ENCODE results near the gene GALNT18.
A peak's percentile ranks its signal among the peaks of the same experiment; 100 is the strongest.

The GALNT18 gene

DNA sequence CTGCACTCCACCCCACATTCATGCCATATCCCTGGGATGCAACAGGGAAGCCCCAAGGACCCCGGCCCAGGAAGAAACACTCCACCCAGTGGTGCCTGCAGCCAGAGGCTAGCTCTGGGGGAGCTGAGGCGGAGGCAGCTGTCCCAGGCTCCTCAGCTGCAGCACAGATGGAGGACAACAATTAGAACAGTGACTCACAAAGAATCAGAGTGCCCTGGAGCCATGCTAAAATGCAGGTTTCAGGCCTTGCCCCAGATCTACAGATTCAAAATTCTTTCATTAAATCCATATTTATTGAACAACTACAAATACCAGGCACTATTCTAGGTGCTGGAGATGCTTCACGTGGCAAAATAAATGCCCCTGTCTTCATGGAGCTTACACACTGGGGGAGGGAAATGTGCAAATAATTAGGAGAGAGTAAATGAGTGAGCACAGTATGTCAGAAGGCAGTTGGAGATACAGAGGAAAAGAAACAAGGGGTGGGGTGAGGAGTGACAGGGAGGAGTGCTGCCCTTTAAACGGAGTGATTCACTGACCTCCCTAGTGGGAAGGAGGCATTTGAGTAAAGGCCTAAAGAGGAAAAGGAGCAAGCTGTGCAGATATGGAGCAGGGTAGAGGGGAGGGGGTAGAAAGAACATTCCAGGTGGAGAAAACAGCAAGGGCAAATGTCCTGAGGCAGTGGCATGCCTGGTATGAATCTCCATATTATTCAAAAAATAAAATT is 195.4 kb downstream of the GALNT18 start:
- no peak for DNase-seq

DNA sequence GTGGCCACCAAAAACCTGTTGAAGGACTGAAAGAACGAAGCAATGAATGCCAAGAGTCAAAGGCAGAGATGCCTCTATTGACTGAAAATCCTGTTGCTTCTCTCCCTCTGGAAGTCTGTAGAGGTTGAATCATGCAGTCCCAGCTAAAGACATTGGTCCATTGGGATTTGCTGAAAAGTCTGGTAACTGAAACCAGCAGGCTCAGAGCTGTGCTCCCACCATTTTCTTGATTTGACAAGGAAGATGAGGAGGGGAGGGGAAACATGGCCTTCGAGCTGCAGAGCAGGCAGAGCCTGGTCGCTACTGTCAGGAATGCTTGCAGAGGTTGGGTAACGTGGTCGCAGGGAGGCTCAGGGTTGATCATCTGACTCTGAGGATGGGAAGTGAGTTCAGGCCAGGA is 196.0 kb downstream of the GALNT18 start:
- no peak for DNase-seq

- DNase-seq, result no peak
These were observed 197.1 kb downstream of the GALNT18 start for GRCh38 chr11:11424688-11425087.

DNA sequence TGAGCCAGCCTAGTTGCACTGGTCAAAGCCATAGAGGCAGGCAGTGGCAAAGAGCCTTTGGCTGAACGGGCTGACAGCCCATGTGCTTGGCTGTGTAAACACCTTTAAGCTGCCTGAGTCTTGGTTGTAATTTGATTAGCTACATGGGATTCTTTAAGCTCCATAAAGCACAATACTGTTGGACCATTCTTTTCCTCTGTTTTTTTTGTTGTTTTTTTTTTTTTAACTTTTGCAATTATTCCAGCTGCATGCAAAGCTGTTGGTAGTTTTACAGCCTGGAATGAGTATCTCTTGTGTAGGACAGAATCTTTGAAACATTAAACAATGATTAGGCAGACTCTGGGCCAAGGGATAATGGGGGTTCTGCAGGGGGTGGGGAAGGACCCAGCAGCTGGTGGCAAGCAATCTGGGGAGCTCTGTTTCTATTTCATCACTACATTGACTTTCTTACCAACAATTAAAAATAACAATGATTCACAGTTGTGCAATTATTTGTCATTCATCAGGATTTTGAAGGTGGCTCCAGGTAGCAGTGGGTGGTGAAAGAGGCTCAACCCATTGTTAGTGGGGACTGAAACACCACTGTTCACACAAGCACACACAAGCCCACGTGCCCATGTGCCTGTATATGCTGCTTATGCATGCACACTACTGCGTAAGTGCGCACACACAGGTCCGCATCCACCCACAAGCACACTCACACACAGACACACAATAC is 199.2 kb downstream of the GALNT18 start:
- DNase-seq, result no peak

GRCh38 chr11:11421509-11421908 is 200.3 kb downstream of the GALNT18 start:
- DNase-seq, result no peak

GRCh38 chr11:11420899-11421285 is 200.9 kb downstream of the GALNT18 start:
- no peak for DNase-seq

DNA sequence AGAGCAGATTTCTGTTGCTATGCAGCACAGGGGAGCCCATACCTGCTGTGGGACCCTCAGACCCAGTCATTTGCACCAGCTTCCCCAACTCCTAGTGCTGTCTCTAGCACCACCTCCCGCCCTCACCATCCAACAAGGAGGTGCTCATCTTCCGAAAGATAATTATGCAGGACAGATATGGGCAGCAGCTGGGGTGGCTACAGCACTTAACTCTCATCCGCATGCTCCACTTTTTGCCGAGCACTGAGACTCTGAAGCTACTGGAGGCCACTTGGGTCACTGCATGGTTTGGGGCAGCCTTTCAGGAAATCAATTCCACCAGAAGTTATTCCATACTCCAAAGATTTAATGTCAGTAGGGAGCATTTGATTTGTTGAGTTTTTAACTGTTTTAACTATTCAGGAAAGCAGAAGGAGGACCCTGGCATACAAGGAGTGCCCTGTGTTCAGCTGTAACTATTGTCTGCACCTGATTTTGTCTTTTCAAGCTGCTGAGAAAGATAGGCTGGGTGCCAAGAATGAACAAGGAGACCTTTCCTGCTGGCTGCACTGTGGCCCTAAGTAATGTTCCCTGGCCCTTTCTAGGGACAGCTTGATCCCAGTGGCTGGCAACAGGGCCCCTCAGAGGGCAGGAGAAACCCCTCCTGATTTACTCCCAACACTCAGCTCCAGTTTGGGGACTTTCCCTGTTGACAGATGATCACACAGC is 201.5 kb downstream of the GALNT18 start:
- no peak for DNase-seq

DNA sequence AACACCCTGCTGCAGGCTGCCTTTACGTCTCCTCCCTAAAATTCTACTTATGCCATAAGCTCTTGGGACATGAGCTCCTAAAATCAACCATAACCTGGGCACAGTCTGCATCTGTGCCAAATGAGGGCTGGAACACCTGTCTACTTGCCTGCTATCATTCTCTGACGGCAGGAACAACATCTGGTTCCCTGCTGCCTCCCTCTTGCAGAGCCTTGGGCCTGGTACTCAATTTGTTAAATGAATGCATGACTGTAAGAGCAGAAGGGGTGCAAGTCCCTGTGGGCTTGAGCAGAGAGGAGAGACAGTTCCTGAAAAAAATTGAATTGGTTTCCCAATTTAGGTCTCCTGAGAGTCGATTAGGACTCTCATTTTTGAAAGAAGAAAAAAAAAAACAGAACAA is 202.1 kb downstream of the GALNT18 start:
- DNase-seq, result no peak

GRCh38 chr11:11416917-11417316 is 204.9 kb downstream of the GALNT18 start:
- no peak for DNase-seq

GRCh38 chr11:11416502-11416901 is 205.3 kb downstream of the GALNT18 start:
- DNase-seq, result peak; percentile 17

DNA sequence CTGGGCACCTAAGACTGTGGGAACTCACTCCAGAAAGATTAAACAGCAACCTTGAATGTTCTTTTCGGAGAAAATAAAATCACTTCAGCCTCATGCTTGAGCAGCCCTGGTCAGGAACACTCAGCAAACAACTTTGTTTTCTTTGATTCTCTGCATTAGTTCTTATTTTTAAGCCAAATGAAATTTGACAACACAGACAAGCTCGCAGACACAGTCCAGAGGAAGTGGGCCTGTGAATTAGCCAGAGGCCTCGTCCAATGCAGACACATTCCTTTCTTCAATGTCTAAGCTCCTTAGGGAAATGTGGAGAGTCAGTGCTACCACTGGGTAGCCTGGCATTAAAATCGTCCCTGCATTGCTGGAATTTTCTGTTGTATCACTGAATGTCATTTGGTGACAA is 205.9 kb downstream of the GALNT18 start:
- DNase-seq, result no peak

- DNase-seq, result no peak
These were observed 206.8 kb downstream of the GALNT18 start for GRCh38 chr11:11414996-11415395.

- no peak for DNase-seq
These were observed 208.0 kb downstream of the GALNT18 start for GRCh38 chr11:11413776-11414175.

- DNase-seq, result no peak
These were observed 210.3 kb downstream of the GALNT18 start for GRCh38 chr11:11411401-11411985.

GRCh38 chr11:11409901-11410300 is 211.9 kb downstream of the GALNT18 start:
- DNase-seq, result no peak

GRCh38 chr11:11409224-11409623 is 212.6 kb downstream of the GALNT18 start:
- no peak for DNase-seq

GRCh38 chr11:11408436-11409221 is 213.2 kb downstream of the GALNT18 start:
- DNase-seq, result no peak

GRCh38 chr11:11407763-11408084 is 214.1 kb downstream of the GALNT18 start:
- DNase-seq, result no peak

DNA sequence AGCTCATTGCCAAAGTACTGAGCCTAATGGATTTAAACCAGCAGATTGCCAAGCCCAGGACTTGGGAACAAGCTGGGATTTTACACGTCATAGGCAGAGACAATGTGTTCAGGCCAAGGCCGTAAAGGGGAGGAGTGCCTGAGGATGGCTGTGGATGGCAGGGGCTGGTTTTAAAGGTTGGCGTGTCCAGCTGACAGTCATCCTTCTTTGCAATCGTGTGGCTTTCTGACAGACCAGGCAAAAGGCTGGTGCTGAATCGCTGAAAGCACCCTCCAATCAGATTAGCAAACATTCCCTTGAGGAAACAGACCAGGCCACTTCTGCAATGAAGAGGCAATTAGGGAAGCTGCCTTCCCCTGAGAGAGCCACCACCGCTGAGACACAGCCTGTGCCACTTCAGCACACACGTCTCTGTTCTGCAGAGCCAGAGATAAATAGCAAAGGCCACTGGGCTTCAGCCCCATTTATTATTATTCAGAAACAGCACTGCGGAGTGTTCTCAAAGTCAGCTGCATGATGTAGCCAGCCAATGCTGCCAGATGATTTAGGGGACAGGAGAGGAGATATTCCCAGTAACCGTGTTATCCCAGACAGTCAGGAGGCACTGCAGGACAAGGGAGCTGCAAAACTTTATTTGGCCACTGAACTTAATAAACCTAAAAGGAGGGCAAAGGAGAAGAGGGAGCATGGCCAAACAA is 214.6 kb downstream of the GALNT18 start:
- no peak for DNase-seq

- no peak for DNase-seq
These were observed 215.2 kb downstream of the GALNT18 start for GRCh38 chr11:11406652-11407051.

- DNase-seq, result no peak
These were observed 217.8 kb downstream of the GALNT18 start for GRCh38 chr11:11403763-11404725.

All from activated CD4-positive, alpha-beta T cell treated with anti-CD3 and anti-CD28 coated beads, Interleukin-2, Interleukin-6, amounts not matched to agents 100 ng/mL and 50 ng/mL, durations not matched to agents 16 hours and 8 hours (primary cell).